ENCODE results near the gene PTPRJ.

The PTPRJ gene

DNA sequence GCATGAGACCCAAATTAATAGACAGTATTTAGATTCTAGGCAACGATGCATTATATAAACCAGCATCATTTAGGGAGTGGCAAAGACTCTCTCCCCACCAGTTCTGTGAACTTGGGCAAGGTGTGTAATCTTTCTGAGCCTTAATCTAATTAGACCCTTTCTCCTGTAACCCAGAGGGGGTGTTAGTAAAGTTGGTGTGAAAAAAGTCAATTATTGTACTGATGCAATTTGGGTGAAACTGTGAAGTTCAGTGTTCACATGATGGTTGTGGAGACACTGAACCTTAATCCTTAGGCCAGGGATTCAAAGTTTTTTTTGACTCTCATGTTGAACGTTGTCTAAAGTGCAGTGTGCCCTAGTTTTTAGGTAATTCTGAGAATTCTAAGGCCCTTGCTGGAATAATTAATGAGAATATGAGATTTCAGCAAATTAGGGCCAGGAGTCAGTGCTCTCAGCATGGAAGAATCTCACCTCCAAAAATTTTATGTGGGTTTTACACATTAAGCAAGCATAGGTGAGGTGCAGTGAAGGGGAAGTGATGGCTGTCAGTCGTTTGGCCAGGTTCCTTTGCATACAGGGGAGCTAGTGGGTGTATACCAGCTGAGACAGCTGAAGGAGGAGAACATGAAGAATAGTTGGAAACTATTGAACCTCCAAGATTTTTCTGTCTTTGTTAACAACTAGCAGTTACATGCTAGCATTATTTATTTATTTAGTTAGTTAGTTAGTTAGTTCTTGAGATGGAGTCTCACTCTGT is 94.2 kb downstream of the PTPRJ start:
- no peak for DNase-seq

DNA sequence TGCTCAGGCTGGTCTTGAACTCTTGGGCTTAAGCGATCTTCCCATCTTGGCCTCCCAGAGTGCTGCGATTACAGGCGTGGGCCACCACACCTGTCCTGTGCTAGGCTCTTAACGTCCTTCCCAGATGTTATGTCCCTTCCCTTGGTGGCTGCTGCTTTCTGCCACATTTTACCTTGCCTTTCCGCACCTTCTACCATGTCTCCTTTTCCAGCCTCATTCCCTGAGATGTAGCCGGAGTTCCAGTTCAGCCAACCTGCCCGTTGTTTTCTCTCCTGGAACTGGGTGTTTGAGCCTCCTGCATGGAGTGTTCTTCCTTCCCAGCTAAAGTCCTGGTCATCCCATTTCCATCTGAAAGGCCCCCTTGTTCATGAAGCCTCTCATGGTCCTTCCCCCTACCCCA is 95.3 kb downstream of the PTPRJ start:
- DNase-seq = no peak

DNA sequence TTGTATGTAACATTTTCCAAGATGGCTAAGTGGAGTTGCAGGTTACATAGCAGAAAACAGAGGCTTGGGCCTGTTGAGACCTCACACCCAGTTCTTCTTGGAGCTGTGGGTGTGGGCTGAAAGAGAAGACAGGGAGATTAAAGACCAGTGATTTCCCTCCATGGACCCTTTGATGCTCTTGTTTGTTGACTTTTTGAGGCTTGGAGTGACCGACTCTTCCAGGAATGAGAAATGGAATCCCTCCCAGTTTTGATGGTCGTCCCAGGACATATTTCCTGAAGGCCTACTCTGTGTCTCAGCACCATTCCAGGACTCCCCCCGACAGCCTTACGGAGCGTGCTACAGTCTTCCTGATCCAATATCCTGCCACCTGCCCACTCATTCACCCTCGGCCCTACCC is 96.9 kb downstream of the PTPRJ start:
- no peak for DNase-seq

- DNase-seq = no peak
Observed at GRCh38 chr11:48078689-48079088, 98.3 kb downstream of the PTPRJ start.

GRCh38 chr11:48079596-48079995 is 99.2 kb downstream of the PTPRJ start:
- no peak for DNase-seq

DNA sequence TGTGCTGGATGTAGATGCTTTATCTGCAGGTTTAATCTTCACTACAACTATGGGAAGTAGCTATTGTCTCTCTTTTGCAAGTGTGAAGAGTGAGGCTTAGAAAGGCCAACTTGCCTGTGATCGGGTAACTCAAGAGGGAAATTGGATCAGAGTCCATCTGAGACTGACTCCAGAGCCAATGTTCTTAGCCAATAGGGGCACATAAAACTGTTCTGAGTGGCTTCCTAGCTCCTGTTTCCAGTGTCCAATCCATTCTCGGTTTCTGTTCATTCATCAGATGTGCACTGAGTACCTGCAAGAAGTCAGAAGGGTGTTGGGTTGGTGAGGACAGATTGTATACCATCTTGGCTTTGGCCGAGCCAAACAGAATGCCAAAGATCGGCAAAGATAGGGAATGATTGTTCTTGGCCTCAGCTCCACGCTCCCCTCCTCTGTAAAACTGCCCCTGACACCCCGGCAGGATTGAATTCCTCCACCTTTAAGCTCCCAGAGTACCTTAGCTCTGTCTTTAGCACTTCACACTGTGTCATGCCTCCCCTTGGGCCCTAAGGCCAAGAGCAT is 100.0 kb downstream of the PTPRJ start:
- no peak for DNase-seq

DNA sequence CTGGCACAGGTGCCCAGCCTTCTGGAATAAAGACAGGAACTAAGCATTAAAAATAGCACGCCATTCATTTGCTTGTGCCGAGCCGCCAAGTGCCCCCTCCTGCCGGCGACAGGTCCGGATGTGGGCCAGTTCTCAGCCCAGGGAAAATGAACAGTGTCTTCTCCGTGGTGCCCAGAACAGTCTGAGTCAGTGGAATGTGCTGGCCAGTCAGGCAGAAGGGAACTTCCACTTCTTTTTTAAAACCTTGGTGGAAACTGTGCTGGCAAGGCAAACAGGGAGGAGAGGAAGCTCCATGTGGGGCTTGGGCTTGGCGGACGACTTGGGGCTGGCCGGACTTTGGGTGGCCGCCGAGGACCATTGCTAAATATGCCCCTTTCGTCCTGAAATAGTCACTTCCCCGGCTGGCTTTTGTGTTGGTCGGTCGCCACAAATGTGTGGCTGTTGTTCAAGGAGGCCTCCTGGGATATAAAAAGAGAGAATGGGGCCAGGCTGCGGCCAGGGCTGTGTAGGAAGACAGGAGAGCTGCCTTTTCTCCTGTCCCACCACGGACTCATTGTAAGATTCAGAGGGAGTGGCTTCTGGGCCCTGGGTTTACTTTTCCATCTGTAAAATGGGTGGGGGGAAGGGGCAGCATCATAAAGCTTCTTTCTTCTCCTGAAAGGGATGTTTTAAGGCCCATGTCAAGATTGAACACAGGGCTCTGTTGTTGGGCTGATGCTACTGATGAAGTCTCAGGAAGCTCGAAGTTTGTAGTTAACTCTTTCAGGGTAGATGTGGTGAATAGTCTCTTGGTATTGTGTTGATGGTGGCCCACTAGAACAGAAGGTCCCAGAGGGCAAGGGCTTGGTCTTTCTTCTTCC is 101.0 kb downstream of the PTPRJ start:
- DNase-seq = peak; percentile 58

DNA sequence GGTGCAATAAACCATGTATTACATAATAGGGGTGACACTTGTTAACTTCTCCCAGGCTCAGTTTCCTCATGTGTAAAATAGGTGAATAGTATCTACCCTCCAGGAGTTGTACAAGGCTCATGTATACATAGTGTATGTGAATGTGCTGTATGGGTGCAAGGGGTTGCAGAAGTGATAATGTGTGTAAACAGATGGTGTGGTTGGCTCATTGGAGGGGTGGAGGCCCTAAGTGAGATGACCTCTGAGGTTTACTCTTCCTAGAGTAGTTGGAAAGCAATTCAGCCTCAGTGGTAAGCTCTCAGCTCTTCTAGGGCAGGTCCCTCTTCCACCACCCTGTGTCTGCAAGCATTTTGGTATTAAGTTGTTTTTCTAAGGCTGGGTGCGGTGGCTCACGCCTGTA is 102.4 kb downstream of the PTPRJ start:
- no peak for DNase-seq

- no peak for DNase-seq
Observed at GRCh38 chr11:48083421-48083820, 103.1 kb downstream of the PTPRJ start.

DNA sequence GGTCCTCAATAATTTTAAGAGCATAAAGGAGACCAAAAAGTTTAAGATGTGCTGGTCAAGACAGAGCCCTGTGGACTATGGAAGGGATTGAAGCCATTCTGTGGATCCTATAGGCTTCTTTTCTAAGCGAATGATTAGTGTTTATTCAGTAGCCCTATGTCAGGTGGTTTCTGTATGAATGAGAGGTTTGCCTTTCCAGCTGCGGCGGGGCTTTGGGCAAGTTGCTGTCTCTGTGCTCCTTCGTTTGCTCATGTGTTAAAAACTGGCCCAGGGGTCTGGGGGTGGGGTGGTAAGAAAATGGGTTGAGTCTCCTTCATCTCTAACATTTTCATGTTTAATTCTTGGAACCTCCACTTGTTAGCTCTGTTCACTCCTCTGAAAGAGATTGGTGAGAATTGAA is 105.3 kb downstream of the PTPRJ start:
- no peak for DNase-seq

DNA sequence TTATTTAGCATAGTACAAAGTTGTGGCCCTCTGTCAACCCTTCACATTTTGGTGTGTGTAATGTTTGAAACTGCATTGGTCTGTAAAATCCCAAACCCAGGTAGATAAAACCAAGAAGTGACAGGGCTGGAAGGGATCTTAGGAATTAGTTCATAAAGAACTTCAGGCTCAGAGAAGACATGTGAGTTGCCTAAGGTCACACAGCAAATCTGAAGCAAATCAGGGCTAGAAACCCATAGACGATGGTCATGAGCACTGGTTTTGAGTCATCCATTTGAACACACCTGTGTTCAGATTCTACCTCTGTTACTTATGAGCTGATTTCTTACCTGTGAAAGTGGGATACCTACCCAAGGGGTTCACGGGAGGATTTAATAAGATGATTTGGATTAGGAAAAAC is 107.1 kb downstream of the PTPRJ start:
- DNase-seq = no peak

GRCh38 chr11:48087974-48088681 is 107.8 kb downstream of the PTPRJ start:
- DNase-seq = no peak

- DNase-seq = no peak
Observed at GRCh38 chr11:48088682-48089050, 108.3 kb downstream of the PTPRJ start.

DNA sequence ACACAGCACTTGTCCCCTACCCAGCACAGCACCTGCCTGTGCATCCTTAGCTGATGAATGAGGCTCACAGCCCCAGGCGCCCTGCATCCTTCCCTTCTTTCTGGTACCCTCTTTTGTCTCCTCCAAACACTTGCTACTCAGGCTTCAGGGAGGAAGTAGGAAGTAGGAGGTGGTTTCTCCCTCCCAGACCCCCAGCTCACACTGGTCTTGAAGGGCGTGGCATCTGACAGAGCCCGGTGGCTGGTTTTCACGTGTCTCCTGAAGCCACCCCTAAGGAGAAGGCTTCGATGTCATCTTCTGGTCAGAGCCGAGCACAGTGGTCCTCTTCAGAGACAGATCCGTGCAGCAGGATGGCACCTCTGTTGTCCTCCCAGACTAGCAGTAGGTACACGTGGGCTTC is 109.8 kb downstream of the PTPRJ start:
- DNase-seq = no peak

DNA sequence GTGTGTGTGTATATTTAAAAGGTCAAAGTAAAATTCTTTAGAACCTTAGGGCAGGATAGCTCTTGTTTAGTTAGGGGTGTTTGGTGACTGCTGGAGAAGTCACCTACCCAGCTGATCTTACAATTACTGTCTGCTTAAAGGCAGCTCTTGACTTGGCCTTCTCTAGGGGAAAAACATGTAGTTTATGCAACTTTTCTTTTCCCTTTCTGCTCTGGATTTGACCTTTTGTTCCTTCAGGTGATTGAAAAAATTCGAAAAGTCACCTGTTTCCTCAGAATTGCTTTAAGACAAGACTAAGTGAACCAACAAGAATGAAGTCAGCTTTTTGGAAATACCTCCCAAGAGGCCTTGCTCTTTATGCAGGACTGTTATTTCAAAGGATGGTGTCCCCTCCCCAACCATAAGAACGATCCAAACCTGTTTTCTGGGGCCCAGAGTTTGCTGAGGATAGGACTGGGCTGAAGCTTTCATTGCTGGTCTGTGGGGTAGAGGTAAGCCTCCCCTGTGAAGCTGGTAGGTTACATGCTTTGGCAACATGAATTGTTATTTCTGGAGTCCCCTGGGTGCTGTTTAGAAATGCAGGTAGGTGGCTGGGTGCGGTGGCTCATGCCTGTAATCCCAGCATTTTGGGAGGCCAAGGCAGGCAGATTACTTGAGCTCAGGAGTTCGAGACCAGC is 111.2 kb downstream of the PTPRJ start:
- DNase-seq = no peak

- DNase-seq = no peak
Observed at GRCh38 chr11:48093323-48093722, 113.0 kb downstream of the PTPRJ start.

DNA sequence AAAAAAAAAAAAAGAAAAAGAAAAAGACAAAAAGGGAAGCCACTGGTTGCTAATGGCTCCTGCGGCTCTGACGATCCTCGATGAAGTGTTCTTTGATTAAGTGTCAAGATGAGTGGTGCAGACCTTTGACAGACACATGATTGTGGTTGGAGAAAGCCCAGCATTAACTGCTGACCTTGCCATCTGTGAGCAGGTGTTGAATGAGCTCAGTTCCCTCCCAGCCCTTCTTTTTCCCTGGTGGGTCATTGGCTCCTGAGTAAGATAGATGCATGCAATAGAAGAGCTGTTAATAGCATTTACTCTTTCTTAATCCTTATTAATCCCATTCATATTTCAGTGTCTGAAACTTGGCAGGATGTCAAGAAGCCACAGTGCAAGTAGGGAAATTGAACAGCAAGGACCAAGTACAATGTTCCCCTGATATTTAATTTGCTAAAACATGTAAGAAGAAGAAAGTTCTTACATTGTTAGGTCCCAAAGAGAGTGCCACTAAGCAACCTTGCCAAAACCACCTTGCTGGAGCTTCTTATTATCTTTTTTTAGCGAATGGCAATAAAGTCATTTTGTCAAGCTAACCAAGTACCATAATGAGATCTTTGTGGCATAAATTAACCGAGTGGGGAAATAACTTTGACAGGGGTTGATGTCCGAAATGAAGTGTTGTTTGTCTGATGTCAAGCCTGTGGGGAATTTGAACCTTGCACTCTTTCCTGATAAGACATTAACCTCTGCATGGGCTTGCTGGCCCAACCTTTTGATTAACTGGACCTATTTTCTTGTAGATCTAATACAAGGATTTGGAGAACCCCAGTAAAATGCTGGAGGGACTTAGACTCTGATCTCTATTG is 113.7 kb downstream of the PTPRJ start:
- no peak for DNase-seq

- no peak for DNase-seq
Observed at GRCh38 chr11:48094643-48095339, 114.4 kb downstream of the PTPRJ start.

- no peak for DNase-seq
Observed at GRCh38 chr11:48095779-48096470, 115.6 kb downstream of the PTPRJ start.
